AML-193 (cell line): ENCODE results near the gene TEX29.

Experiments
- DNase-seq, 2 experiments: peaks; one replicate each; lab custom pipeline; 2025; lab: John Stamatoyannopoulos, UW

TEX29 gene

DNA sequence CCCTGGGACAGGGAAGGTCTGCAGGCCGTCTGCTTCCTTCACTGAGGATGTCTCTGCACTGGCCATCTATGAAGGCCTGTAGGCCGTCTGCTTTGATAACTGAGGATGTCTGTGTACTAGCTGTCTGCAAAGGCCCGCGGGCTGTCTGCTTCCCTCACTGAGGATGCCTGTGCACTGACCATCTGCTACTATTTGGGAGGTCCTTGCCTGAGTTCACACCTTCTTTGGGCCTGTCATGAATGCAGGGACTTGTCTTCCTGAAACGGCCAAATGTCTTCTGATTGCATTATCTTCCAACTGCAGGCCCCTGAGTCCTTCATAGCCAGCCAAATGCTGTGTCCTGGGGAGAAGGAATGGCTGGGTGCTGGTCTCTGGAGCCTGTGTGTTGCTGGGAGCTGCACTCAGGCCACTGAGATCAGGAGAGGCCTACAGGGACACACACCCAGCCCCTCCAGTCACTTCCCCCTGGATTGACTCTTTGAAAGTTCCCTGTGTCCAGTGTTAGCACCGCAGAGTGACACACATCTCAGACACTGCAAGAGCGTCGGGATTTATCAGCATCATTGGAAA, 72.9 kb downstream of the TEX29 start:
- no peak for DNase-seq
